K562 (cell line): ENCODE data around the gene KRAS. TPM values are rescaled to one million over a fixed set of nuclear protein-coding genes. Genes with fewer than 3 reads are reported as not detected.
A peak's percentile ranks its signal among the peaks of the same experiment; 100 is the strongest.

Experiments used
- ATAC-seq: fragments of 200-7000 bp; cut with Tn5 transposase; 3 replicates; pipeline ENCODE4 v1.9.1; 2020; ENCODE audit warnings: moderate library complexity
- BruUV-seq: library from RNA; stranded (reverse); fragments of 400-500 nt; replicated peaks from 2 replicates; lab custom pipeline; 2021; lab: Mats Ljungman, UMichigan
- CTCF ChIA-PET: fragments of 300-600 bp; formaldehyde crosslinking; extraction: SDS; loops from one replicate; lab custom pipeline; 2021; ENCODE audit warnings: low intra/inter-chr PET ratio; lab: Yijun Ruan, JAX
- POLR2A ChIA-PET: fragments of 300-600, 350-650 bp; sonication (Branson Sonifier 250); formaldehyde crosslinking; extraction: SDS; loops from one replicate; lab custom pipeline; 2021; ENCODE audit warnings: antibody characterized with exemption, inconsistent platforms; lab: Yijun Ruan, JAX
- DNase-seq, 4 experiments: peaks; one replicate each; pipeline versions ENCODE4 v3.0.0 to v3.0.0-alpha.2; 2011 to 2018; ENCODE audit warnings: low spot score in 3 of 4, mixed read lengths in 3 of 4; ENCODE audit errors: extremely low read depth in 1 of 4
- FAIRE-seq: peaks from 2 replicates; lab custom pipeline; 2011; peaks lifted over from hg19 to GRCh38; lab: Jason Lieb, UNC
- H2AFZ ChIP-seq: 2 replicates; pipeline ENCODE4 v1.6.0; 2011; ENCODE audit warnings: low read depth, low read length, control low read depth, inconsistent platforms
- H3K27ac ChIP-seq: fragments of 200-600 bp; 3 replicates; pipeline ENCODE4 v1.8.0; 2011; ENCODE audit warnings: low read depth, mild to moderate bottlenecking, control low read depth, inconsistent platforms, low read length, moderate library complexity, mixed read lengths; ENCODE audit errors: extremely low read depth
- H3K27me3 ChIP-seq, 2 experiments: fragments of 300-600 bp in 1 of 2; 2 replicates in 1 of 2; 3 replicates in 1 of 2; pipeline versions ENCODE4 v1.6.0 to v1.8.0; 2011; ENCODE audit warnings: inconsistent platforms in 2 of 2, low read length in 2 of 2, mild to moderate bottlenecking in 1 of 2, mixed read lengths in 1 of 2, moderate library complexity in 1 of 2; ENCODE audit not compliant: control insufficient read depth in 2 of 2, insufficient read depth in 2 of 2
- H3K36me3 ChIP-seq: fragments of 300-600 bp; 3 replicates; pipeline ENCODE4 v1.8.0; 2011; ENCODE audit warnings: mild to moderate bottlenecking, low read length, inconsistent platforms; ENCODE audit not compliant: control insufficient read depth, insufficient read depth
- H3K4me1 ChIP-seq, 2 experiments: fragments of 200-600 bp in 1 of 2; replicated peaks in 1 of 2; 2 replicates in 1 of 2; 3 replicates in 1 of 2; pipeline versions ENCODE4 v1.5.1 to v1.8.0; 2011; ENCODE audit warnings: inconsistent platforms in 2 of 2, low read length in 2 of 2, mild to moderate bottlenecking in 1 of 2, mixed read lengths in 1 of 2, moderate library complexity in 1 of 2; ENCODE audit not compliant: control insufficient read depth in 2 of 2, insufficient read depth in 2 of 2
- H3K4me2 ChIP-seq: 2 replicates; pipeline ENCODE4 v1.6.1; 2011; ENCODE audit warnings: low read length, control low read depth, inconsistent platforms, mixed read lengths; ENCODE audit not compliant: insufficient read depth
- H3K4me3 ChIP-seq: fragments of 200-600 bp; sonication (generic), shearing (Covaris generic); 2 replicates; pipeline ENCODE4 v1.5.1; 2016; ENCODE audit warnings: control low read depth, inconsistent platforms
- H3K79me2 ChIP-seq: fragments of 200-600 bp; 3 replicates; pipeline ENCODE4 v1.8.0; 2011; ENCODE audit warnings: low read length, inconsistent platforms; ENCODE audit not compliant: control insufficient read depth, insufficient read depth
- H3K9ac ChIP-seq, 2 experiments: 2 replicates each; pipeline versions ENCODE4 v1.6.0 to v1.6.1; 2011; ENCODE audit warnings: low read depth in 2 of 2, low read length in 2 of 2, control low read depth in 1 of 2, inconsistent platforms in 1 of 2, mild to moderate bottlenecking in 1 of 2, mixed read lengths in 1 of 2; ENCODE audit not compliant: insufficient read depth in 1 of 2
- H3K9me1 ChIP-seq: one replicate; pipeline ENCODE4 v1.6.0; 2011; ENCODE audit warnings: inconsistent platforms, mild to moderate bottlenecking, low read length, moderate library complexity; ENCODE audit not compliant: control insufficient read depth, insufficient read depth
- H3K9me3 ChIP-seq: replicated peaks from 2 replicates; pipeline ENCODE4 v1.5.1; 2011; ENCODE audit warnings: low read depth, low read length, inconsistent platforms; ENCODE audit not compliant: control insufficient read depth, insufficient read depth
- H4K20me1 ChIP-seq: replicated peaks from 2 replicates; pipeline ENCODE4 v1.6.1; 2011; ENCODE audit warnings: low read length, inconsistent platforms, mixed read lengths; ENCODE audit not compliant: control insufficient read depth, insufficient read depth
- ARID2 ChIP-seq: fragments of 450-650 bp; IDR thresholded peaks from 2 replicates; pipeline ENCODE4 v1.6.1; 2017; ENCODE audit warnings: antibody characterized with exemption, mild to moderate bottlenecking
- BDP1 ChIP-seq: IDR thresholded peaks from 3 replicates; pipeline ENCODE4 v1.6.1; 2011; ENCODE audit not compliant: insufficient read length, insufficient read depth
- C11orf30 ChIP-seq: fragments of 450-650 bp; IDR thresholded peaks from 2 replicates; pipeline ENCODE4 v1.6.1; 2016; ENCODE audit warnings: low read depth, mild to moderate bottlenecking
- MAFF ChIP-seq: IDR thresholded peaks from 2 replicates; pipeline ENCODE4 v1.6.1; 2012; ENCODE audit warnings: low read length, improper control_type of control experiment
- MAFG ChIP-seq: fragments of 450-650 bp; conservative IDR thresholded peaks from 2 replicates; pipeline ENCODE4 v1.6.1; 2016; ENCODE audit warnings: missing genetic modification characterization, missing compliant biosample characterization
- MAFK ChIP-seq: IDR thresholded peaks from 2 replicates; pipeline ENCODE4 v1.6.1; 2011; ENCODE audit warnings: low read length, improper control_type of control experiment
- SMAD2 ChIP-seq: fragments of 150-350 bp; IDR thresholded peaks from 2 replicates; pipeline ENCODE4 v1.6.1; 2014; ENCODE audit warnings: low read depth, mild to moderate bottlenecking, low read length
- TAL1 ChIP-seq: fragments of 450-650 bp; IDR thresholded peaks from 2 replicates; pipeline ENCODE4 v1.6.1; 2016; ENCODE audit warnings: mild to moderate bottlenecking
- ZNF316 ChIP-seq: fragments of 450-650 bp; IDR thresholded peaks from 2 replicates; pipeline ENCODE4 v1.6.1; 2016
- WGBS: fragments of 100-300 bp; shearing (Covaris generic); methylation state at CpG from one replicate; pipeline ENCODE4 v1.1.6; 2016; ENCODE audit warnings: low coverage, mixed read lengths; ENCODE audit not compliant: insufficient coverage; ENCODE audit errors: missing lambda C conversion rate; 5-methylcytosine and 5-hydroxymethylcytosine counted together
- in situ Hi-C: fragments of 300-500 bp; cut with MboI; formaldehyde crosslinking; loops from 4 replicates; pipeline ENCODE4 v1.15.0; 2018; ENCODE audit warnings: inconsistent platforms, mixed read lengths
- intact Hi-C: fragments of 100-400 bp; cut with micrococcal nuclease; formaldehyde crosslinking; loops from 2 replicates; pipeline ENCODE4 v1.14.2; 2022
- polyA plus RNA-seq, 8 experiments: library from polyadenylated mRNA; depleted of rRNA in 4 of 8; stranded (reverse) in 5 of 8; unstranded in 3 of 8; fragments of >200 nt; fragmentation: Nextera tagmentation in 2 of 8; fragmentation: Illumina TruSeq in 1 of 8; extraction: Ambion mirVana in 2 of 8; extraction: Trizol in 1 of 8; gene quantifications; 2 replicates each; pipeline versions ENCODE4 v1.2.1 to v1.2.3, GENCODE V29; 2011 to 2014; ENCODE audit warnings: inconsistent platforms in 1 of 8, missing spikeins in 1 of 8
- total RNA-seq, 7 experiments: library from RNA; depleted of rRNA in 6 of 7; stranded (reverse); fragments of >200 nt in 6 of 7; fragmentation: Illumina TruSeq in 2 of 7; extraction: Trizol in 2 of 7; gene quantifications; 2 replicates each; pipeline versions ENCODE4 v1.2.1 to v1.2.3, GENCODE V29; 2011 to 2021; ENCODE audit warnings: low replicate concordance in 1 of 7

KRAS gene
- total and polyA plus RNA-seq, 9 of the 15 experiments (the other 6 are each of a cell fraction or from before 2014, with no cell fraction given) = 7.2 to 21.2 (median 12.7) TPM

DNA sequence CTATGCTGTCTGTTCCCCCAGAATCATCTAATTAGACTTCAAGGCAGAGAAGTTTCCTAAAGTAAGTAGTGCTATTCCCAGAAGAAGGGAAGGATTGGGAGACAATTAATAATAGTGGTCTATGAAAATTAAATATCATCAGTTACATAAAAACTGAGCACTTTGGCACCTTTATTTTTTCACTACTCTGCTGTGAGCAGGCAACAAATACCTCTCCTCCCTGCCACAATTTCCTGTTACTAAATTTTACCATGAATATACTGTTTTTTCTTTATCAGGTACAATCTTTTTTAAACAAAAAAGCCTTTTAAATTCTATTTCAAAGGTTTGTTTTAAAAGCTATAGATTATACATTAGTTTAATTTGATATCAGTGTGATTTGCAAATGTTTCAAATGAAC lies 29.4 kb upstream of the KRAS start:
- H3K36me3 ChIP-seq = no peaks in the 10 kb centered on the region
- in situ Hi-C loops = no loop called here
- no peak overlapping the region for H3K9ac ChIP-seq
- BruUV-seq = no TSS peak
- no peak for DNase-seq
- ChIA-PET POLR2A (no interaction called here), CTCF (no interaction called here)
- FAIRE-seq = no peak
- H3K4me2 ChIP-seq = no peak overlapping the region
- H3K9me3 ChIP-seq = no peaks in the 10 kb centered on the region
- no peaks in the 10 kb centered on the region for H3K9me1 ChIP-seq
- intact Hi-C loops = no loop called here
- no peaks in the 10 kb centered on the region for H3K79me2 ChIP-seq
- no peak for ATAC-seq
- H3K4me1 ChIP-seq = peaks cover 0 to 12% of the 10 kb centered on the region in 2 experiments; a peak in 4 of 5 replicates
- TF ChIP-seq ARID2 (no peak), BDP1 (no peak)
- peaks cover 4 to 6% of the 10 kb centered on the region in 2 experiments; a peak in 3 of 5 replicates for H3K27me3 ChIP-seq
- no peak overlapping the region for H3K27ac ChIP-seq
- no peaks in the 10 kb centered on the region for H4K20me1 ChIP-seq
- H3K4me3 ChIP-seq = no peak overlapping the region
- H2AFZ ChIP-seq = no peak overlapping the region

DNA sequence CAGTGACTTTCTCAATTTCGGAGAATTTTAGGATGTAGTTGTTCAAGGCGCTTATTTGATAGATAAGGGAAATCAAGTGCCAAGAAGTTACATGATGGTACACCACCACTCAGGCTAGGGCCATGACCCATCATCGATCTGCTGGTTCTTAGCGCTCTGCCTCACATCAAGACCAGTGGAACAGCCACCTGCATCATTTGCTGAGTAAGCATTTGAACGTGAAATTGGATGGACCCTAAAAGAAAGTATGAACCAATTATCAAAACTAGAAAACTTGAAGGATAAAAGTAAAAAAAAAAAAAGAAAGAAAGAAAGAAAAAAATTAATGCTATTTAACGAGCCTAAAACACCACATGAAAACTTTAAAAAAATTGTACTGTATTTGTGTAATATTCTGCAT lies 27.5 kb upstream of the KRAS start:
- ATAC-seq (no peak), DNase-seq (no peak), FAIRE-seq (no peak)
- WGBS = 50% methylated on average over 6 of the region's 6 CpGs
- CTCF ChIA-PET = no interaction called here
- H3K4me1 ChIP-seq = peaks cover 0 to 12% of the 10 kb centered on the region in 2 experiments; a peak in 4 of 5 replicates
- H4K20me1 ChIP-seq = no peaks in the 10 kb centered on the region
- H3K36me3 ChIP-seq = no peaks in the 10 kb centered on the region
- intact Hi-C loops = no loop called here
- no peaks in the 10 kb centered on the region for H3K9me3 ChIP-seq
- H3K9me1 ChIP-seq = no peaks in the 10 kb centered on the region
- in situ Hi-C loops = no loop called here
- H3K4me3 ChIP-seq = no peak overlapping the region
- H3K27me3 ChIP-seq = peaks cover 0 to 4% of the 10 kb centered on the region in 2 experiments; a peak in 2 of 5 replicates
- POLR2A ChIA-PET = no interaction called here
- no peaks in the 10 kb centered on the region for H3K79me2 ChIP-seq
- H3K4me2 ChIP-seq = no peak overlapping the region
- no peak overlapping the region for H2AFZ ChIP-seq
- no peak overlapping the region for H3K9ac ChIP-seq
- TF ChIP-seq TAL1 (no peak), MAFK (peak; percentile 79), SMAD2 (no peak), ZNF316 (peak; percentile 93), C11orf30 (peak; percentile 74), MAFG (tag) (peak; percentile 79), MAFF (peak; percentile 75)
- H3K27ac ChIP-seq = no peak overlapping the region
- BruUV-seq = no TSS peak
